ENCODE measurements around the gene ZNF805. TPM values are rescaled to one million over a fixed set of nuclear protein-coding genes. Genes with fewer than 3 reads are reported as not detected.

ZNF805 gene
- total RNA-seq, 2 experiments from 2014 or later: 33.1 to 33.7 TPM

- no peaks in the 10 kb centered on the region for H3K4me1 ChIP-seq (ENCODE audit: insufficient read depth, low read length)
- POLR2A ChIA-PET: no interaction called here
- H3K36me3 ChIP-seq (ENCODE audit: insufficient read depth, low read length): peaks cover 72% of the 10 kb centered on the region
- DNase-seq (no peak), ATAC-seq (ENCODE audit: poor library complexity) (no peak)
- Mint-ChIP-seq H3K36me3 (ENCODE audit: low read depth) (peaks cover 98% of the 10 kb centered on the region), H3K27me3 (no peaks in the 10 kb centered on the region), H3K27ac (no peak overlapping the region), H3K4me3 (peak overlapping the region; percentile 4), H3K9me3 (peaks cover 35% of the 10 kb centered on the region), H3K4me1 (ENCODE audit: low read depth) (peaks cover 17% of the 10 kb centered on the region)
- no peak for TF ChIP-seq CTCF (IDR thresholded peaks at IDR 0.05)
- no peak overlapping the region for H3K4me3 ChIP-seq (ENCODE audit: low read length)
- no peaks in the 10 kb centered on the region for H3K27me3 ChIP-seq (ENCODE audit: control insufficient read depth in 1 of 2, insufficient read depth in 2 of 2, low read length in 2 of 2)
- intact Hi-C loops (cut with DNase I, micrococcal nuclease): no loop called here
- CTCF ChIA-PET: no interaction called here
- H3K27ac ChIP-seq (ENCODE audit: low read depth in 1 of 2, low read length in 2 of 2): no peak overlapping the region
- H3K9me3 ChIP-seq (ENCODE audit: control insufficient read depth in 1 of 2, insufficient read depth in 1 of 2, low read length in 2 of 2): peaks cover 39 to 65% of the 10 kb centered on the region in 2 experiments
Observed at GRCh38 chr19:57293719-57294118, 53.3 kb downstream of the ZNF805 start.

- Mint-ChIP-seq H3K9me3 (peaks cover 14% of the 10 kb centered on the region), H3K36me3 (ENCODE audit: low read depth) (peaks cover 84% of the 10 kb centered on the region), H3K4me1 (ENCODE audit: low read depth) (peaks cover 15% of the 10 kb centered on the region), H3K4me3 (no peak overlapping the region), H3K27ac (no peak overlapping the region), H3K27me3 (no peaks in the 10 kb centered on the region)
- intact Hi-C loops (cut with DNase I, micrococcal nuclease): no loop called here
- POLR2A ChIA-PET: no interaction called here
- no peak overlapping the region for H3K4me3 ChIP-seq (ENCODE audit: low read length)
- no peaks in the 10 kb centered on the region for H3K27me3 ChIP-seq (ENCODE audit: control insufficient read depth in 1 of 2, insufficient read depth in 2 of 2, low read length in 2 of 2)
- no peaks in the 10 kb centered on the region for H3K4me1 ChIP-seq (ENCODE audit: insufficient read depth, low read length)
- no peak for TF ChIP-seq CTCF (IDR thresholded peaks at IDR 0.05)
- no peak for ATAC-seq (ENCODE audit: poor library complexity)
- no peak overlapping the region for H3K27ac ChIP-seq (ENCODE audit: low read depth in 1 of 2, low read length in 2 of 2)
- H3K36me3 ChIP-seq (ENCODE audit: insufficient read depth, low read length): peaks cover 32% of the 10 kb centered on the region
- CTCF ChIA-PET: no interaction called here
- no peak for DNase-seq
- peaks cover 0 to 29% of the 10 kb centered on the region in 2 experiments for H3K9me3 ChIP-seq (ENCODE audit: control insufficient read depth in 1 of 2, insufficient read depth in 1 of 2, low read length in 2 of 2)
Observed at GRCh38 chr19:57302020-57302465, 61.6 kb downstream of the ZNF805 start.

DNA sequence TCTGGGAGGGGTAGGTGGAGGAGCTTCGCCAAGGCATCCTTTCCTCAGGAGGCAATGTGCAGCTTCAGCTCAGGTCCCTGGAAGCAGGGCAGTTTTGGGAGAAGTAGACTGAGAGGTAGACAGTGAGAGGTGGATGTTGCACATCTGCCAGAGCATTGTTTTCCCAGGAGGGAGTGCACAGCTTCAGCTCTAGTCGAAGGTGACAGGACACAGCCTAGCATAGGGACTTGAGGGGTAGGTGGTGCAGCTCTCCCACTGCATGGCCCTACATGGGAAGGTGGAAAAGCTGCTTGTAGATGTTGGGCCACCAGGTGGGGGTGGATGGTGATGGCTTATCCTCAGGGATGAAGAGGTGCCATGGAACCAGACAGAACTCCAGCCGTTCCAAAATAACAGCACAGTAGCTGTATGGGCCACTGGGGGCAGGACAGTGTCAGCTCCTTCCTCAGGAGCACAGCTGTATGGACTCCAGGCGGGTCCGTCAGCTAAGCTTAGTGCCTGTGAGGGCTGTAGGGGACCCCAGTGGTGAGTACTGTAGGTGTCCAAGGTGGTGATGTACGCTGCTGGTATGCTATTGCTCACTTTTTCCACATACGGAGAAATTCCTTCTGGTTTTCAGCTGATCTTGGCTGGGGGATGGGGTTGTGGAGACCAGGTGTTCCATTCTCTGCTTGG lies 62.4 kb downstream of the ZNF805 start:
- POLR2A ChIA-PET: no interaction called here
- Histone ChIP-seq H3K27ac (ENCODE audit: low read depth in 1 of 2, low read length in 2 of 2) (no peak overlapping the region), H3K36me3 (ENCODE audit: insufficient read depth, low read length) (peaks cover 30% of the 10 kb centered on the region), H3K9me3 (ENCODE audit: control insufficient read depth in 1 of 2, insufficient read depth in 1 of 2, low read length in 2 of 2) (peaks cover 0 to 29% of the 10 kb centered on the region in 2 experiments), H3K4me1 (ENCODE audit: insufficient read depth, low read length) (no peaks in the 10 kb centered on the region), H3K27me3 (ENCODE audit: control insufficient read depth in 1 of 2, insufficient read depth in 2 of 2, low read length in 2 of 2) (no peaks in the 10 kb centered on the region), H3K4me3 (ENCODE audit: low read length) (no peak overlapping the region)
- H3K4me3 Mint-ChIP-seq: no peak overlapping the region
- intact Hi-C loops (cut with DNase I, micrococcal nuclease): no loop called here
- H3K27ac Mint-ChIP-seq: no peak overlapping the region
- DNase-seq: no peak
- H3K27me3 Mint-ChIP-seq: no peaks in the 10 kb centered on the region
- peaks cover 11% of the 10 kb centered on the region for H3K9me3 Mint-ChIP-seq
- CTCF ChIA-PET: no interaction called here
- no peak for ATAC-seq (ENCODE audit: poor library complexity)
- H3K36me3 Mint-ChIP-seq (ENCODE audit: low read depth): peaks cover 76% of the 10 kb centered on the region
- peaks cover 11% of the 10 kb centered on the region for H3K4me1 Mint-ChIP-seq (ENCODE audit: low read depth)
- TF ChIP-seq CTCF (IDR thresholded peaks at IDR 0.05): no peak

Other genes starting within 250 kb of the ZNF805 start
- not detected for gene USP29, start 120.6 kb upstream of the ZNF805 start, total RNA-seq
- gene ZIM3, start 95.4 kb upstream of the ZNF805 start, total RNA-seq: not detected
- gene DUXA, start 73.1 kb upstream of the ZNF805 start, total RNA-seq: not detected
- gene ZNF264, start 49.1 kb upstream of the ZNF805 start, total RNA-seq: 10 to 100 TPM; 40.5 to 40.7 TPM
- under 1 TPM; 0.41 to 0.89 TPM for gene AURKC, start 9.6 kb upstream of the ZNF805 start, total RNA-seq
- gene ZNF460, start 39.9 kb downstream of the ZNF805 start, total RNA-seq: 10 to 100 TPM; 64.9 to 65.0 TPM
- 1 to 10 TPM; 4.0 to 4.3 TPM for gene ZNF543, start 79.8 kb downstream of the ZNF805 start, total RNA-seq
- gene ZNF304, start 110.6 kb downstream of the ZNF805 start, total RNA-seq: 1 to 10 TPM; 4.9 to 5.4 TPM
- 10 to 100 TPM; 11.5 to 12.7 TPM for gene TRAPPC2B, start 122.9 kb downstream of the ZNF805 start, total RNA-seq
- 1 to 10 TPM; 1.4 to 2.1 TPM for gene ZNF547, start 122.9 kb downstream of the ZNF805 start, total RNA-seq
- 10 to 100 TPM; 68.3 to 70.4 TPM for gene ZNF548, start 149.2 kb downstream of the ZNF805 start, total RNA-seq
- 1 to 10 TPM; 9.3 to 10.0 TPM for gene ZNF17, start 170.5 kb downstream of the ZNF805 start, total RNA-seq
- 1 to 10 TPM; 5.7 to 6.2 TPM for gene ZNF749, start 194.7 kb downstream of the ZNF805 start, total RNA-seq
- under 1 TPM; 0.11 to 0.16 TPM for gene VN1R1, start 216.5 kb downstream of the ZNF805 start, total RNA-seq
- gene ZNF772, start 236.9 kb downstream of the ZNF805 start, total RNA-seq: 1 to 10 TPM; 2.5 to 3.2 TPM
- 1 to 10 TPM; 8.3 to 9.2 TPM for gene ZNF419, start 247.1 kb downstream of the ZNF805 start, total RNA-seq

All from CD4-positive, alpha-beta T cell (primary cell).